Fibroblast of the aortic adventitia (primary cell): ENCODE measurements around the gene AGTPBP1. TPM values are rescaled to one million over a fixed set of nuclear protein-coding genes. Genes with fewer than 3 reads are reported as not detected.

Experiments
- DNase-seq: peaks from one replicate; pipeline ENCODE4 v3.0.0-alpha.2; 2010; ENCODE audit warnings: low read depth
- H3K4me3 ChIP-seq: 2 replicates; pipeline ENCODE4 v1.5.1; 2011; ENCODE audit warnings: low read depth, mild to moderate bottlenecking, control low read depth, low read length, moderate library complexity
- total RNA-seq: library from RNA; depleted of rRNA; stranded (reverse); fragments of >200 nt; gene quantifications from 2 replicates; pipeline ENCODE4 v1.2.3, GENCODE V29; 2012; ENCODE audit warnings: low replicate concordance
- TF ChIP-seq, protein P1 (sequence below): IDR thresholded peaks from 2 replicates; pipeline ENCODE4 v1.5.1; 2011; ENCODE audit warnings: mild to moderate bottlenecking, low read length, control low read depth, inconsistent platforms; ENCODE audit not compliant: insufficient read depth

Gene AGTPBP1
- total RNA-seq, 1 donor, result 20.3 TPM

DNA sequence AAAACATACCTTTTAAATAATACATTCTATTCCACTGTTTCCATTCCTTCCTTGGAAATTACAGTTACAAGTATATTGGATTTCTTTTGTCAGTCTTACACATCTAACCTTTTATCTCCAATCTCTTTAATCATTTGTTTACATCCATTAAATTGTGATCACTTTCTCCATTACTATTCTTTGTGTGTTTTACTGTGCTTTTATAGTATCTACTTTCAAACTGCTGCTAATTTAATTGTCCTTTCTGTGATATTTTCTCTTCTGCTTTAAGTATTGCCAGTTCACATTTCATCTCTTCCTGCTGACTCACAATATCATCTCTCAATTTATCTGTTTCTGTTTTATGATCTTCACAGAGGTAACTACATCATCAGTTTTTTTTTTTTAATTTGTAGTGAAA, 39.6 kb downstream of the AGTPBP1 start:
- no peak for DNase-seq
- H3K4me3 ChIP-seq, result no peak overlapping the region
- TF ChIP-seq, protein P1, sequence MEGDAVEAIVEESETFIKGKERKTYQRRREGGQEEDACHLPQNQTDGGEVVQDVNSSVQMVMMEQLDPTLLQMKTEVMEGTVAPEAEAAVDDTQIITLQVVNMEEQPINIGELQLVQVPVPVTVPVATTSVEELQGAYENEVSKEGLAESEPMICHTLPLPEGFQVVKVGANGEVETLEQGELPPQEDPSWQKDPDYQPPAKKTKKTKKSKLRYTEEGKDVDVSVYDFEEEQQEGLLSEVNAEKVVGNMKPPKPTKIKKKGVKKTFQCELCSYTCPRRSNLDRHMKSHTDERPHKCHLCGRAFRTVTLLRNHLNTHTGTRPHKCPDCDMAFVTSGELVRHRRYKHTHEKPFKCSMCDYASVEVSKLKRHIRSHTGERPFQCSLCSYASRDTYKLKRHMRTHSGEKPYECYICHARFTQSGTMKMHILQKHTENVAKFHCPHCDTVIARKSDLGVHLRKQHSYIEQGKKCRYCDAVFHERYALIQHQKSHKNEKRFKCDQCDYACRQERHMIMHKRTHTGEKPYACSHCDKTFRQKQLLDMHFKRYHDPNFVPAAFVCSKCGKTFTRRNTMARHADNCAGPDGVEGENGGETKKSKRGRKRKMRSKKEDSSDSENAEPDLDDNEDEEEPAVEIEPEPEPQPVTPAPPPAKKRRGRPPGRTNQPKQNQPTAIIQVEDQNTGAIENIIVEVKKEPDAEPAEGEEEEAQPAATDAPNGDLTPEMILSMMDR, result no peak

DNA sequence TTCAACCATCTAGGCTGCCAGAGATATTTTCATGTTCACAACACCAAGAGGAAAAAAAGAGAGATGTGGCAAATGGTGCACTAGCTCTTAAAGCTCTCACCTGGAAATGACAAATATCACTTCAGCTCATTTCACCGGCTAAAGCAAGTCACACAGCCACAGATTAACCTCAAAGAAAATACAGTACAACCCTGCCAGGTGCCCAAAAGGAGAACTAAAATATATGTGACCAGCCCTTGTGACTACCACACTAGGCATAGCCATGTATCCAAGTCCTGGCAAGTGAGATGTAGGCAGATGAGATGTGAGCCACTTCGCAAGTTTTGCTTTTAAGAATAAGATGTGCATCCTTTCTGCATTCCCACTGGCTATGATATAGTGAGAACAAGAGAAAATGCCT, 41.4 kb downstream of the AGTPBP1 start:
- TF ChIP-seq, protein P1, result no peak
- DNase-seq, result no peak

DNA sequence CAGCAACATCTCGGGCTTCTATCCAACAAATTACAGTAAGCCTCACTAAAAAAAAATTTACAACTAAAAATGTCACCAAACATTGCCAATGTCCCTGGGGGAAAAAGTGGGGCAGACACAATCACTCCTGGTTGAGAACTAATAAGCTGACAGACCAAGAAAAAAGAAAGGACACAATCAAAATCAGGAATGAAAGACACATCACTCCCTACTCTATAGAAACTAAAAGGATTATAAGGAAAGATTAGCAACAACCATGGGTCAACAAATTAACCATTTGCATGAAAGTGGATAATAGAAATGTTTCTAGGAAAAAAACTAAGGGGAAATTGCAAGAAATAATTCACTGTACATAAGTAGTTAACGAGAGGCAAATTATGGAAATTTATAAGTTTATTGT, 53.4 kb downstream of the AGTPBP1 start:
- TF ChIP-seq, protein P1, result no peak
- no peak overlapping the region for H3K4me3 ChIP-seq
- DNase-seq, result no peak

More for the DNA sequence above, 41.4 kb downstream of the AGTPBP1 start:
- H3K4me3 ChIP-seq, result no peak overlapping the region

DNA sequence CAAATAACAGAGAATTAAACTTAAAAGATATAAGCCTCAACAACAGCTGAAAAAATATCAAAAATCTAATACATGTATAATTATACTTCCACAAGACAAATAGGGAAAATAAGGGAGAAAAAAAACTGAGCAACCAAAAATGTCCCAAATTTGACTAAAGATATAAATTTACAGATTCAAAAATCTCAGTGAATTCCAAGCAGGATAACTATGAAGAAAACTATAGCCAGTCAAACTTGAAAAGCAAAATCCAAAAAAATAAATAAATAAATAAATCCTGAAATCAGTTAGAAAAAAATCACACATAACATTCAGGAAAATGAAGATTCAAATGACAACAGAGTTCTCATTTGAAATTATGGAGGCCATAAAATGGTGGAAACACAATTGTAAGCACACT, 56.7 kb downstream of the AGTPBP1 start:
- TF ChIP-seq, protein P1, result no peak
- no peak overlapping the region for H3K4me3 ChIP-seq
- DNase-seq, result no peak

DNA sequence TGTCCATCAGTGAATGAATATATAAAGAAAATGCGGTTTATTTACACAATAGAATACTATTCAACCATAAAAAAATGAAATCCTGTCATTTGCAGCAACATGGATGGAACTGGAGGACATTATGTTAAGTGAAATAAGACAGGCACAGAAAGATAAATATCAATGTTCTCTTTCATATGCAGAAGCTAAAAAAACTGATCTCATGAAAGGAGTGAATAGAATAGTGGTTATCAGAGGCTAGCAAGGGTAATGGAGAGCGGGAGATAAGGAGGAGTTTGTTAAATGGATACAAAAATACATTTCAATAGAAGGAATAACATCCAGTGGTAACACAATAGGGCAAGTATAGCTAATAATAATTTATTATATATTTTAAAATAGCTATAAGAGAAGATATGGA, 65.0 kb downstream of the AGTPBP1 start:
- H3K4me3 ChIP-seq, result no peak overlapping the region
- TF ChIP-seq, protein P1, result no peak
- no peak for DNase-seq

DNA sequence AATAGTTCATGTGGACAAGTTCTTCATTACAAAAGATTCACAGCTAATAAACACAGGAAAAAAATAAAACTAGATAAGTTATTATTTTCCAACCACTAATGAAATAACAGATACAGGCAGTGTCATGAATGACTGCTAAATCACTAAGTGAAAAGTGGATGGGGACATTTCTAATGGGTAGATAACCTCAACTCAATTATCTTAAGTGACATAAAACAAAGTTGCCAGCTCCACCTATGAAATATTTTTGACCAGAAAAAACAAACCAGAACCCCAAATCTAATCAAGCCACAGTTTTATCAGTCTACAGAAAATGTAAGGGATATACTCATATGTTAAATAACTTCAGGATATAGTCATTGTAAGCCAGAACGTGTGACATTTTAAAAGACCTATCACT, 74.4 kb downstream of the AGTPBP1 start:
- H3K4me3 ChIP-seq, result no peak overlapping the region
- TF ChIP-seq, protein P1, result no peak
- DNase-seq, result no peak

DNA sequence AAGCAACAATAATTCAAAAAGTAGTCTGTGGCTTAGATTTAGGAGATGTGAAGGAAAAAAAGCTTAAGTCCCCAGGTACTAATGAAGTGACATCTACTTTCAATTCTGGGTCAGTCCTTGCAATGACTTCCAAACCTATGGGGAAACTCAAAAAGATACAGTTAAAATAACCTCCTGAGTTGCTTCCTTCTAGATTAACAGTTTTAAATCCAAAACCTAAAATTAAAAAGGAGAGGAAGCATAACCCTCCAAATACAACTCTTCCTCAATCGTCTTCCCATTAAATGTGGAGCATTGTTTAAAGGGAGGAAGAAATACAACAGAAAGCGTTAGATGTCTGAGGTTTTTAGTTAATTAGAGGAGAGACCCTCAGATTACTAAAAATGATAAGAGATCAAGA, 75.7 kb downstream of the AGTPBP1 start:
- DNase-seq, result no peak
- H3K4me3 ChIP-seq, result no peak overlapping the region
- TF ChIP-seq, protein P1, result no peak
